ENCODE results near the gene PGAP6. TPM values are rescaled to one million over a fixed set of nuclear protein-coding genes. Genes with fewer than 3 reads are reported as not detected.

Gene PGAP6
- total and polyA plus RNA-seq, 2 of the 8 experiments (the other 6 are each of a cell fraction or from before 2014, with no cell fraction given), result 86.8 to 364 TPM

DNA sequence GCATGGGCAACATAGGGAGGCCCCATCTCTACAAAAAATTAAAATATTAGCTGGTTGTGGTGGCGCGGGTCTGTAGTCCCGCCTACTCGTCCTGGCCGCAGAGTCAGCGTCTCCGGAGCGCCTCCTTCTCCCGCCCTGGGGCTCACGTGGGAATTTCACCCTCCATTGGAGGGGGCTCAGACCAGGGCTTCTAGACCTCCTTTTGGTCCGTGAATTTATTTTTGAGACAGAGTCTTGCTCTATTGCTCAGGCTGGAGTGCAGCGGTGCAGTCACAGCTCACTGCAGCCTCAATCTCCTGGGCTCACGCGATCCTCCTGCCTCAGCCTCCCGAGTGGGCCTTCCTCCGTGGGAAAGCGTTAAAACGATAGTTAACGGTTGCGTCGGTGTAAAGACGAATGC, 14.8 kb upstream of the PGAP6 start:
- Histone ChIP-seq H2BK5ac (ENCODE audit: low read depth, low read length) (peak overlapping the region; percentile 91; the same call in 1 of the 2 replicates), H3K9ac (replicated peaks in 1 of 4; ENCODE audit: extremely low read depth in 1 of 4, low read depth in 3 of 4, low read length in 3 of 4) (peak overlapping the region in 1 of 4 experiments; percentile 42; a peak in 1 of 7 replicates), H2AFZ (ENCODE audit: low read length) (no peak overlapping the region), H3K4me2 (ENCODE audit: insufficient read depth in 1 of 2, low read depth in 2 of 2, low read length in 2 of 2) (peak overlapping the region; percentile 67 to 71), H3K79me2 (ENCODE audit: control insufficient read depth in 1 of 2, insufficient read depth in 2 of 2, low read length in 2 of 2) (no peaks in the 10 kb centered on the region; a peak in 1 of 4 replicates), H2BK15ac (ENCODE audit: low read length) (no peak overlapping the region), H3K56ac (replicated peaks; ENCODE audit: insufficient read length, low read depth, low read length) (no peak overlapping the region), H3K14ac (ENCODE audit: insufficient read length) (no peak overlapping the region), H4K5ac (ENCODE audit: insufficient read length, low read depth, low read length) (no peak overlapping the region), H3K18ac (ENCODE audit: extremely low read depth, low read length) (peak overlapping the region; percentile 62), H3K27me3 (replicated peaks in 1 of 4; ENCODE audit: control insufficient read depth in 3 of 4, extremely low read depth in 1 of 4, insufficient read depth in 3 of 4, low read length in 3 of 4) (no peaks in the 10 kb centered on the region), H4K8ac (ENCODE audit: extremely low read depth, insufficient read depth, low read length) (peak overlapping the region; percentile 45; the same call in 1 of the 2 replicates), H3K79me1 (ENCODE audit: low read depth, low read length) (no peaks in the 10 kb centered on the region; the same call in 1 of the 2 replicates), H2BK12ac (ENCODE audit: low read depth, low read length) (0 out of 2 replicates have a peak overlapping the region, but pooled peaks have one; percentile 80), H3K23me2 (ENCODE audit: low read depth, low read length) (peaks cover 5% of the 10 kb centered on the region), H2BK20ac (ENCODE audit: low read length) (no peak overlapping the region), H3K4me3 (ENCODE audit: extremely low read depth in 1 of 4, insufficient read depth in 2 of 4, low read depth in 3 of 4, low read length in 4 of 4) (peak overlapping the region; percentile 15 to 91 (median 41); a peak in 5 of 8 replicates), H3K36me3 (ENCODE audit: control insufficient read depth in 2 of 4, insufficient read depth in 4 of 4, low read length in 3 of 4) (peaks cover 7 to 18% (median 14%) of the 10 kb centered on the region in 4 experiments; a peak in 6 of 8 replicates), H2AK5ac (ENCODE audit: low read depth, low read length) (no peak overlapping the region), H3K23ac (ENCODE audit: insufficient read length) (no peak overlapping the region), H4K20me1 (replicated peaks in 1 of 2; ENCODE audit: control insufficient read depth in 1 of 2, insufficient read depth in 2 of 2, low read length in 2 of 2) (peaks cover 2 to 21% of the 10 kb centered on the region in 2 experiments), H3K9me3 (ENCODE audit: insufficient read depth in 2 of 2, low read depth in 1 of 2, low read length in 1 of 2) (peaks cover 0 to 5% of the 10 kb centered on the region in 2 experiments; a peak in 2 of 4 replicates), H2BK120ac (replicated peaks; ENCODE audit: low read depth, low read length) (no peak overlapping the region), H3K4ac (replicated peaks; ENCODE audit: insufficient read length, low read depth, low read length) (peak overlapping the region; percentile 97), H3K4me1 (replicated peaks in 1 of 4; ENCODE audit: control insufficient read depth in 3 of 4, insufficient read depth in 4 of 4, low read length in 3 of 4) (peaks cover 0 to 26% (median 13%) of the 10 kb centered on the region in 4 experiments; a peak in 6 of 7 replicates), H3K27ac (ENCODE audit: low read depth, low read length) (no peak overlapping the region), H4K91ac (replicated peaks; ENCODE audit: insufficient read length, low read length) (peak overlapping the region; percentile 74)
- DNase-seq (ENCODE audit: low read depth in 1 of 2, low spot score in 2 of 2) (peak in 1 of 2 experiments; percentile 69), FAIRE-seq (no peak)
- WGBS, 2 experiments (ENCODE audit: extremely low coverage in 1 of 2, insufficient coverage in 1 of 2, insufficient read length in 1 of 2, insufficient replicate concordance in 2 of 2, low coverage in 1 of 2, low lambda C conversion rate in 2 of 2, missing lambda C conversion rate in 1 of 2), result 6% methylated on average over 22 of the region's 22 CpGs; no CpG with 5 or more reads in 1 of the 2 experiments
- no peak for TF ChIP-seq TEAD4 (IDR thresholded peaks at IDR 0.05; ENCODE audit: low read depth, low read length)
- peak; percentile 71 for TF ChIP-seq BACH1 (IDR thresholded peaks at IDR 0.05; ENCODE audit: low read length)
- TF ChIP-seq MAFK (IDR thresholded peaks at IDR 0.05; ENCODE audit: low read depth, low read length), result no peak
- TF ChIP-seq SRF (IDR thresholded peaks at IDR 0.05; ENCODE audit: low read depth, low read length), result no peak
- TF ChIP-seq JUN (IDR thresholded peaks at IDR 0.05; ENCODE audit: low read depth, low read length), result no peak
- TF ChIP-seq SP2 (IDR thresholded peaks at IDR 0.05; ENCODE audit: low read length), result no peak
- TF ChIP-seq POLR2AphosphoS5 (IDR thresholded peaks at IDR 0.05; ENCODE audit: low read depth, low read length), result 0 out of 2 replicates have a peak, but pooled peaks have one; percentile 2
- peak; percentile 66; the same call in 1 of the 2 replicates for TF ChIP-seq KDM1A (IDR thresholded peaks at IDR 0.05; ENCODE audit: borderline replicate concordance, low read length)
- TF ChIP-seq, protein P1, sequence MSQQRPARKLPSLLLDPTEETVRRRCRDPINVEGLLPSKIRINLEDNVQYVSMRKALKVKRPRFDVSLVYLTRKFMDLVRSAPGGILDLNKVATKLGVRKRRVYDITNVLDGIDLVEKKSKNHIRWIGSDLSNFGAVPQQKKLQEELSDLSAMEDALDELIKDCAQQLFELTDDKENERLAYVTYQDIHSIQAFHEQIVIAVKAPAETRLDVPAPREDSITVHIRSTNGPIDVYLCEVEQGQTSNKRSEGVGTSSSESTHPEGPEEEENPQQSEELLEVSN (IDR thresholded peaks at IDR 0.05), result peak; percentile 60; the same call in 1 of the 2 replicates
- peak; percentile 46 to 90; a peak in 2 of 4 replicates for TF ChIP-seq HDAC2 (IDR thresholded peaks at IDR 0.05; ENCODE audit: borderline replicate concordance in 1 of 2, low read depth in 2 of 2, low read length in 2 of 2)
- TF ChIP-seq, protein P2, sequence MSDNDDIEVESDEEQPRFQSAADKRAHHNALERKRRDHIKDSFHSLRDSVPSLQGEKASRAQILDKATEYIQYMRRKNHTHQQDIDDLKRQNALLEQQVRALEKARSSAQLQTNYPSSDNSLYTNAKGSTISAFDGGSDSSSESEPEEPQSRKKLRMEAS (IDR thresholded peaks at IDR 0.05), result 0 out of 2 replicates have a peak, but pooled peaks have one; percentile 42
- POLR2A ChIA-PET (ENCODE audit: partially characterized antibody), result interaction anchor here (0.7 to 6.7 kb wide), 8 partner anchors 11 to 127 kb away, joined by 3 to 67 read pairs (median 4); partner anchors contain the start of gene RAB11FIP3
- CTCF ChIA-PET (ENCODE audit: partially characterized antibody), result interaction anchor here (1.0 to 1.8 kb wide), 3 partner anchors 94 to 264 kb away, joined by 3 to 4 read pairs (median 4); no protein-coding TSS in a partner anchor

Measured in H1 (cell line).